H1 (cell line): ENCODE measurements around the gene ETFDH. TPM values are rescaled to one million over a fixed set of nuclear protein-coding genes. Genes with fewer than 3 reads are reported as not detected.

Experiments used
- CTCF ChIA-PET: fragments of 300-600 bp; sonication (Branson Sonifier 250); formaldehyde crosslinking; loops from one replicate; lab custom pipeline; 2021; ENCODE audit not compliant: partially characterized antibody; lab: Charles Lee
- POLR2A ChIA-PET: fragments of 300-600 bp; sonication (Branson Sonifier 250); formaldehyde crosslinking; loops from one replicate; lab custom pipeline; 2021; ENCODE audit warnings: inconsistent platforms; ENCODE audit not compliant: partially characterized antibody; lab: Charles Lee
- DNase-seq, 2 experiments: peaks; one replicate each; pipeline versions ENCODE4 v3.0.0 to v3.0.0-alpha.2; 2010 to 2022; ENCODE audit warnings: low spot score in 2 of 2, low read depth in 1 of 2, mixed read lengths in 1 of 2
- FAIRE-seq: peaks from 2 replicates; lab custom pipeline; 2011; peaks lifted over from hg19 to GRCh38; lab: Jason Lieb, UNC
- H2AFZ ChIP-seq: 2 replicates; pipeline ENCODE4 v1.8.1; 2012; ENCODE audit warnings: low read length, inconsistent platforms
- H2AK5ac ChIP-seq: 2 replicates; pipeline ENCODE4 v1.6.1; 2013; ENCODE audit warnings: low read depth, low read length
- H2BK120ac ChIP-seq: replicated peaks from 2 replicates; pipeline ENCODE3; 2013; ENCODE audit warnings: low read depth, low read length, inconsistent platforms
- H2BK12ac ChIP-seq: 2 replicates; pipeline ENCODE4 v1.6.1; 2013; ENCODE audit warnings: low read depth, low read length
- H2BK15ac ChIP-seq: 2 replicates; pipeline ENCODE4 v1.6.1; 2013; ENCODE audit warnings: low read length
- H2BK20ac ChIP-seq: 2 replicates; pipeline ENCODE4 v1.6.1; 2013; ENCODE audit warnings: low read length
- H2BK5ac ChIP-seq: 2 replicates; pipeline ENCODE4 v1.6.1; 2013; ENCODE audit warnings: low read depth, low read length
- H3K14ac ChIP-seq: 2 replicates; pipeline ENCODE4 v1.6.1; 2013; ENCODE audit warnings: inconsistent platforms; ENCODE audit not compliant: insufficient read length
- H3K18ac ChIP-seq: 2 replicates; pipeline ENCODE4 v1.6.1; 2013; ENCODE audit warnings: low read length; ENCODE audit errors: extremely low read depth
- H3K23ac ChIP-seq: 2 replicates; pipeline ENCODE4 v1.6.1; 2013; ENCODE audit warnings: inconsistent platforms; ENCODE audit not compliant: insufficient read length
- H3K23me2 ChIP-seq: 2 replicates; pipeline ENCODE4 v1.6.1; 2013; ENCODE audit warnings: low read depth, low read length
- H3K27ac ChIP-seq: 2 replicates; pipeline ENCODE4 v1.6.1; 2011; ENCODE audit warnings: low read depth, low read length, inconsistent platforms
- H3K27me3 ChIP-seq, 4 experiments: replicated peaks in 1 of 4; 1 replicate in 1 of 4; 2 replicates in 3 of 4; pipeline versions ENCODE4 v1.6.1 to v1.8.1; 2011 to 2013; ENCODE audit warnings: low read length in 3 of 4, mild to moderate bottlenecking in 3 of 4, inconsistent platforms in 2 of 4, mixed read lengths in 2 of 4, moderate library complexity in 1 of 4; ENCODE audit not compliant: control insufficient read depth in 3 of 4, insufficient read depth in 3 of 4; ENCODE audit errors: extremely low read depth in 1 of 4
- H3K36me3 ChIP-seq, 4 experiments: 2 replicates each; pipeline versions ENCODE4 v1.6.1 to v1.8.1; 2011 to 2013; ENCODE audit warnings: mild to moderate bottlenecking in 4 of 4, low read length in 3 of 4, moderate library complexity in 2 of 4, control low read depth in 1 of 4, inconsistent platforms in 1 of 4; ENCODE audit not compliant: insufficient read depth in 4 of 4, control insufficient read depth in 2 of 4
- H3K4ac ChIP-seq: replicated peaks from 2 replicates; pipeline ENCODE3; 2013; ENCODE audit warnings: low read length, low read depth, mixed read lengths, inconsistent platforms; ENCODE audit not compliant: insufficient read length
- H3K4me1 ChIP-seq, 4 experiments: replicated peaks in 1 of 4; 1 replicate in 1 of 4; 2 replicates in 3 of 4; pipeline versions ENCODE4 v1.6.1 to v1.8.1; 2011 to 2013; ENCODE audit warnings: low read length in 3 of 4, inconsistent platforms in 2 of 4, mixed read lengths in 1 of 4; ENCODE audit not compliant: insufficient read depth in 4 of 4, control insufficient read depth in 3 of 4
- H3K4me2 ChIP-seq, 2 experiments: 2 replicates each; pipeline versions ENCODE4 v1.6.1 to v1.8.1; 2011 to 2013; ENCODE audit warnings: low read depth in 2 of 2, low read length in 2 of 2, control low read depth in 1 of 2, inconsistent platforms in 1 of 2, mild to moderate bottlenecking in 1 of 2; ENCODE audit not compliant: insufficient read depth in 1 of 2
- H3K4me3 ChIP-seq, 4 experiments: fragments of 200-600, 300-600 bp in 1 of 4; sonication (generic), shearing (Covaris generic), sonication (Bioruptor Twin) in 1 of 4; 2 replicates each; pipeline versions ENCODE4 v1.5.1 to v1.8.1; 2011 to 2016; ENCODE audit warnings: low read length in 4 of 4, low read depth in 3 of 4, control low read depth in 2 of 4, inconsistent platforms in 2 of 4, mild to moderate bottlenecking in 2 of 4, mixed read lengths in 1 of 4, moderate library complexity in 1 of 4; ENCODE audit not compliant: insufficient read depth in 2 of 4; ENCODE audit errors: extremely low read depth in 1 of 4
- H3K56ac ChIP-seq: replicated peaks from 2 replicates; pipeline ENCODE3; 2013; ENCODE audit warnings: low read depth, mild to moderate bottlenecking, mixed read lengths, low read length, inconsistent platforms; ENCODE audit not compliant: insufficient read length
- H3K79me1 ChIP-seq: 2 replicates; pipeline ENCODE4 v1.6.1; 2013; ENCODE audit warnings: low read depth, low read length, control low read depth
- H3K79me2 ChIP-seq, 2 experiments: 2 replicates each; pipeline versions ENCODE4 v1.6.1 to v1.8.1; 2012 to 2013; ENCODE audit warnings: low read length in 2 of 2, mild to moderate bottlenecking in 2 of 2, inconsistent platforms in 1 of 2; ENCODE audit not compliant: insufficient read depth in 2 of 2, control insufficient read depth in 1 of 2
- H3K9ac ChIP-seq, 4 experiments: replicated peaks in 1 of 4; 1 replicate in 1 of 4; 2 replicates in 3 of 4; pipeline versions ENCODE4 v1.6.1 to v1.8.1; 2011 to 2013; ENCODE audit warnings: low read depth in 3 of 4, low read length in 3 of 4, control low read depth in 2 of 4, mild to moderate bottlenecking in 2 of 4, moderate library complexity in 2 of 4, inconsistent platforms in 1 of 4; ENCODE audit errors: extremely low read depth in 1 of 4
- H3K9me3 ChIP-seq, 2 experiments: 2 replicates each; pipeline versions ENCODE4 v1.6.1 to v1.8.1; 2012 to 2013; ENCODE audit warnings: mild to moderate bottlenecking in 2 of 2, moderate library complexity in 2 of 2, control low read depth in 1 of 2, inconsistent platforms in 1 of 2, low read depth in 1 of 2, low read length in 1 of 2, mixed read lengths in 1 of 2; ENCODE audit not compliant: insufficient read depth in 2 of 2
- H4K20me1 ChIP-seq, 2 experiments: replicated peaks in 1 of 2; 2 replicates each; pipeline versions ENCODE3 to v1.8.1; 2011 to 2013; ENCODE audit warnings: inconsistent platforms in 2 of 2, low read length in 2 of 2, mild to moderate bottlenecking in 1 of 2; ENCODE audit not compliant: insufficient read depth in 2 of 2, control insufficient read depth in 1 of 2
- H4K5ac ChIP-seq: 2 replicates; pipeline ENCODE4 v1.6.1; 2013; ENCODE audit warnings: low read length, low read depth, mixed read lengths, inconsistent platforms; ENCODE audit not compliant: insufficient read length
- H4K8ac ChIP-seq: 2 replicates; pipeline ENCODE4 v1.8.0; 2013; ENCODE audit warnings: mild to moderate bottlenecking, moderate library complexity, low read length, inconsistent platforms; ENCODE audit not compliant: insufficient read depth; ENCODE audit errors: extremely low read depth
- H4K91ac ChIP-seq: replicated peaks from 2 replicates; pipeline ENCODE3; 2013; ENCODE audit warnings: low read length, mixed read lengths, inconsistent platforms; ENCODE audit not compliant: insufficient read length
- SP1 ChIP-seq: IDR thresholded peaks from 2 replicates; pipeline ENCODE4 v1.6.1; 2011; ENCODE audit warnings: low read depth, low read length
- YY1 ChIP-seq: IDR thresholded peaks from 2 replicates; pipeline ENCODE4 v1.6.1; 2011; ENCODE audit warnings: low read depth, mild to moderate bottlenecking, low read length
- WGBS, 2 experiments: shearing (Covaris generic) in 1 of 2; methylation state at CpG; one replicate each; pipeline versions ENCODE4 v1.1.6 to v1.1.7; 2013 to 2015; ENCODE audit warnings: low lambda C conversion rate in 2 of 2, mixed read lengths in 2 of 2, inconsistent platforms in 1 of 2, low coverage in 1 of 2, missing lambda C conversion rate in 1 of 2; ENCODE audit not compliant: insufficient replicate concordance in 2 of 2, insufficient coverage in 1 of 2, insufficient read length in 1 of 2; ENCODE audit errors: extremely low coverage in 1 of 2, missing lambda C conversion rate in 1 of 2; 5-methylcytosine and 5-hydroxymethylcytosine counted together
- polyA plus RNA-seq, 7 experiments: library from polyadenylated mRNA; depleted of rRNA in 3 of 7; stranded (reverse) in 5 of 7; unstranded in 2 of 7; fragments of >200 nt in 5 of 7; fragments of 200-250 nt in 2 of 7; gene quantifications; 1 replicate in 5 of 7; 2 replicates in 1 of 7; 4 replicates in 1 of 7; pipeline versions ENCODE4 v1.2.1 to v1.2.3, GENCODE V29; 2011 to 2013; ENCODE audit warnings: missing spikeins in 2 of 7, mixed read lengths in 2 of 7
- total RNA-seq: library from RNA; stranded (reverse); fragmentation: NEBNext Ultra II Directional; extraction: Animal tissue kit (Norgen Biotek cat#: 25700); gene quantifications from 2 replicates; pipeline ENCODE4 v1.2.1, GENCODE V29; 2021

Gene ETFDH
- total and polyA plus RNA-seq, 2 of the 8 experiments (the other 6 are each of a cell fraction or from before 2014, with no cell fraction given), result 11.3 to 15.7 TPM

DNA sequence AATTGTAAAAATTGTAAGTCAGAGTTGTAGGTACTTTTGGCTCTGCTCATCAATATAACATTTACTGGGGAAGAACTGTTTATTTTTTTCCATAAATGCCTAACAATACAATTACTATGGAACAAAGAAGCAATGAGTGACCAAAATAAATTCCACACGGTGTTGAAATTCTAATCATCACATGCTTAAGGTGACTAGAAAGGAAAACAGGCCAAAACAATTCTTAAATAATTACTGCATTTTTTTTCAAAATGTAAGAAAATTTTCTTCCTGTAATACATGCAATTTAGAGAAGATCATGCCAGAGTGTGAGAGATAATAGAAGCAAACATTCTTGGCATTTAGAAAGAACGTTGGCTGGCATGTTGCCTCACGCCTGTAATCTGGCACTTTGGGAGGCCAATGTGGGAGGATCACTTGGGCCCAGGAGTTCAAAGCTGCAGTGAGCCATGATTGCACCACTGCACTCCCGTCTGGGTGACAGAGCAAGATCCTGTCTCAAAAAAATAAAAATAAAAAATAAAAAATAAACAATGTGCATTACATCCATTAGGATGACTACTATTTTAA, 22.9 kb upstream of the ETFDH start:
- ChIA-PET CTCF (interaction anchor here (0.6 kb wide), 1 partner anchor 666 kb away, joined by 5 read pairs; no protein-coding TSS in a partner anchor), POLR2A (interaction anchor here (1.3 kb wide), 1 partner anchor 15 kb away, joined by 5 read pairs; no protein-coding TSS in a partner anchor)
- H2BK15ac ChIP-seq, result no peak overlapping the region
- H2AK5ac ChIP-seq, result no peak overlapping the region
- H2AFZ ChIP-seq, result no peak overlapping the region
- H3K79me2 ChIP-seq, result no peaks in the 10 kb centered on the region
- H3K9ac ChIP-seq, result no peak overlapping the region
- no peak overlapping the region for H3K56ac ChIP-seq
- H2BK5ac ChIP-seq, result no peak overlapping the region
- H3K23me2 ChIP-seq, result no peaks in the 10 kb centered on the region
- no peaks in the 10 kb centered on the region for H3K36me3 ChIP-seq
- TF ChIP-seq YY1 (no peak), SP1 (no peak)
- no peak overlapping the region for H3K18ac ChIP-seq
- H4K20me1 ChIP-seq, result no peaks in the 10 kb centered on the region
- WGBS, 2 experiments, result 90% methylated on average over 4 of the region's 4 CpGs; no CpG with 5 or more reads in 1 of the 2 experiments
- no peaks in the 10 kb centered on the region for H3K27me3 ChIP-seq
- FAIRE-seq (no peak), DNase-seq (no peak)
- no peak overlapping the region for H3K4me3 ChIP-seq
- H4K91ac ChIP-seq, result no peak overlapping the region
- no peak overlapping the region for H2BK20ac ChIP-seq
- no peaks in the 10 kb centered on the region for H3K9me3 ChIP-seq
- no peaks in the 10 kb centered on the region for H3K4me1 ChIP-seq
- H4K8ac ChIP-seq, result no peak overlapping the region
- H3K27ac ChIP-seq, result no peak overlapping the region
- no peak overlapping the region for H3K4me2 ChIP-seq
- no peak overlapping the region for H2BK120ac ChIP-seq
- no peak overlapping the region for H3K23ac ChIP-seq
- H3K79me1 ChIP-seq, result no peaks in the 10 kb centered on the region
- no peak overlapping the region for H4K5ac ChIP-seq
- no peak overlapping the region for H3K14ac ChIP-seq
- H3K4ac ChIP-seq, result no peak overlapping the region
- no peak overlapping the region for H2BK12ac ChIP-seq
